Astrocyte (in vitro differentiated cells and primary cell): Measurements from ENCODE around the gene ARHGAP24.

ENCODE experiments used
- CTCF ChIP-seq: IDR thresholded peaks from 2 replicates; pipeline ENCODE4 v1.5.1; 2011; ENCODE audit warnings: low read depth, mild to moderate bottlenecking, inconsistent platforms, low read length, moderate library complexity; ENCODE audit not compliant: insufficient read depth
- EZH2 ChIP-seq: IDR thresholded peaks from 2 replicates; pipeline ENCODE4 v1.6.1; 2012; ENCODE audit warnings: mild to moderate bottlenecking, low read length, inconsistent platforms; ENCODE audit not compliant: insufficient read depth

- no peak for TF ChIP-seq CTCF
- TF ChIP-seq EZH2 = no peak
Observed at GRCh38 chr4:85792376-85793232, 317.7 kb downstream of the ARHGAP24 start.
